Activated CD4-positive, alpha-beta memory T cell treated with anti-CD3 and anti-CD28 coated beads for 36 hours (primary cell): ENCODE measurements around the gene ABHD11. TPM values are rescaled to one million over a fixed set of nuclear protein-coding genes. Genes with fewer than 3 reads are reported as not detected.
A peak's percentile ranks its signal among the peaks of the same experiment; 100 is the strongest.
"Not testable (repeated sequence)": the region's sequence is repeated elsewhere in the genome, so short reads cannot be mapped to it uniquely, and the experiment has no call there.

ENCODE experiments used
- CTCF ChIA-PET: fragments of 350-600 bp; sonication (Branson Sonifier 250); formaldehyde crosslinking; loops from one replicate; lab custom pipeline; 2021; ENCODE audit warnings: antibody characterized with exemption, inconsistent platforms; lab: Charles Lee
- POLR2A ChIA-PET: fragments of 350-600 bp; sonication (Branson Sonifier 250); formaldehyde crosslinking; loops from one replicate; lab custom pipeline; 2021; ENCODE audit warnings: antibody characterized with exemption; lab: Charles Lee
- DNase-seq: peaks from one replicate; pipeline ENCODE4 v3.0.0-alpha.2; 2020
- H3K27ac Mint-ChIP-seq: one replicate; pipeline ENCODE4 v1.8.0; 2021; ENCODE audit warnings: mixed read lengths
- H3K27me3 Mint-ChIP-seq: one replicate; pipeline ENCODE4 v1.8.0; 2021; ENCODE audit warnings: mixed read lengths
- H3K36me3 Mint-ChIP-seq: one replicate; pipeline ENCODE4 v1.8.0; 2021; ENCODE audit warnings: mixed read lengths
- H3K4me1 Mint-ChIP-seq: one replicate; pipeline ENCODE4 v1.8.0; 2021; ENCODE audit warnings: low read depth, mixed read lengths
- H3K4me3 Mint-ChIP-seq: one replicate; pipeline ENCODE4 v1.8.0; 2021; ENCODE audit warnings: mild to moderate bottlenecking, mixed read lengths
- H3K9me3 Mint-ChIP-seq: one replicate; pipeline ENCODE4 v1.8.0; 2021; ENCODE audit warnings: mixed read lengths
- intact Hi-C: fragments of 100-400 bp; cut with micrococcal nuclease; formaldehyde crosslinking; loops from one replicate; pipeline ENCODE4 v1.15.1; 2023
- total RNA-seq, 2 experiments: library from RNA; stranded (reverse); gene quantifications; one replicate each; pipeline ENCODE4 v1.2.3, GENCODE V29; 2021

Gene ABHD11
- total RNA-seq, 2 experiments from 2014 or later, result 14.7 to 16.8 TPM

DNA sequence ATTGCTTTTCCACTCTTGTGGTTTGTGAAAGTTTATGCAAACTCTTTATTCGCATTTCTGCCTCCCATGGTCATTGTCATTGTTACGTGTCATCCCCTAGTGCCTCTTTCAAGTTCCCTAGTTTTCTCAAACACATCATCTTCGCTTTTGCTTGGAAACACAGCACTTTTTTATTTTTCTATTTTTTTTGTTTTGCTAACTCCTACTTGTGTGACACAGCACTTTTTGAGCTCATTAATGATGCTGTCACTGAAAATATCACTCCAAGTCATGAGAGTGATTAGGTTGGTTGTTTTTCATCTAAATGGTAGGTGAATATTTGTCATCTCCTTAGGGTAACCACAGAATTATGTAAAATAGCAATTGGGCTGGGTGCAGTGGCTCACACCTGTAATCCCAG, 10.7 kb downstream of the ABHD11 start:
- Mint-ChIP-seq H3K4me1 (no peaks in the 10 kb centered on the region), H3K36me3 (no peaks in the 10 kb centered on the region), H3K9me3 (no peaks in the 10 kb centered on the region), H3K4me3 (no peak overlapping the region), H3K27ac (no peak overlapping the region), H3K27me3 (peaks cover 5% of the 10 kb centered on the region)
- CTCF ChIA-PET, result interaction anchor here (0.7 to 2.6 kb wide), 2 partner anchors 17 to 121 kb away, joined by 3 to 21 read pairs; no protein-coding TSS in a partner anchor
- no peak for DNase-seq
- intact Hi-C loops, result no loop called here
- POLR2A ChIA-PET, result no interaction called here

DNA sequence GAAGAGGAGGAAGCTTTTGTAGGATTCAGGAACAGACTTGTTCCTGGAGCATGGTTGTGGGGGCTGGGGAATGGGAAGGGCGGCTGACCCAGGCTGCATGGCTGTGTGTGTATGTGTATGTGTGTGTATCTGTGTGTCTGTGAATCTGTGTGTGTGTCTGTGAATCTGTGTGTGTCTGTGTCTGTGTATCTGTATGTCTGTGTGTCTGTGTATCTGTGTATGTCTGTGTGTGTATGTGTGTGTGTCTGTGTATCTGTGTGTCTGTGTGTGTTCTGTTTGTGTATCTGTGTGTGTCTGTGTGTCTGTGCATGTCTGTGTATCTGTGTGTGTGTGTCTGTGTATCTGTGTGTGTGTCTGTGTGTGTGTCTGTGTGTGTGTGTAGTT, 12.5 kb downstream of the ABHD11 start:
- Mint-ChIP-seq H3K9me3 (no peaks in the 10 kb centered on the region), H3K4me1 (no peaks in the 10 kb centered on the region), H3K4me3 (no peak overlapping the region), H3K27me3 (peaks cover 5% of the 10 kb centered on the region), H3K36me3 (no peaks in the 10 kb centered on the region), H3K27ac (no peak overlapping the region)
- no peak for DNase-seq
- intact Hi-C loops, result no loop called here
- CTCF ChIA-PET, result interaction anchor here (0.8 to 5.1 kb wide), 14 partner anchors 9 to 139 kb away, joined by 3 to 94 read pairs (median 4); partner anchors contain the start of genes ABHD11 and VPS37D
- POLR2A ChIA-PET, result no interaction called here

DNA sequence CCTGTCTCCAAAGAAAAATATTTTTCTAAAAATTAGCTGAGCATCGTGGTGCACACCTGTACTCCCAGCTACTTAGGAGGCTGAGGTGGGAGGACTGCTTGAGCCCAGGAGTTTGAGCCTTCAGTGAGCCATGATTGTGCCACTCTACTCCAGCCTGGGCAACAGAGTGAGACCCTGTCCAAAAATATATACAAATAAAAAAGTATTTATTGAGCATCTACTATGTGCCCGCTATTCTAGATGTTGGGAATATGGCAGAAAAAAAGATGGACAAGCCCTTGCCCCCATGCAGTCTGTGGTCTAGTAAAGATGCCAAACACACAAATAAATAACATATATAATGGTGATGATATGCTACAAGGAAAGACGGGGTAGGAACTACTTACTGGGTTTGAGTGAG, 14.8 kb downstream of the ABHD11 start:
- intact Hi-C loops, result no loop called here

DNA sequence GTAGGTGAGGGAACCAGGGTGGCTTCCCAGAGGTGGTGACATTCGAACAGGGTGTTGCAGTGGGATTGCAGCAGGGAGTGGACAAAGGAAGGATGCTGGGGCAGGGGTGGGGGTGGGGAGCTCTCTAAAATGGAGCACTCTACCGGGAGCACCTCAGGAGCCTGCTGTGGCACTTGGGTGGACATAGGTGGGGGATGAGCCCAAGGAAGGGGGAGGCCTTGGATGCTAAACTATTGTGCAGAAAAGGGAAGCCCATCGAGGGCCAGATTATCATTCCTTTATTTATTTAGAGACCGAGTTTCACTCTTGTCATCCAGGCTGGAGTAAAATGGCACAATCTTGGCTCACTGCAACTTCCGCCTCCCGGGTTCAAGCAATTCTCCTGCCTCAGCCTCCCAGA, 15.8 kb downstream of the ABHD11 start:
- ChIA-PET CTCF (interaction anchor here (0.7 to 5.1 kb wide), 3 partner anchors 54 to 116 kb away, joined by 3 to 94 read pairs (median 4); no protein-coding TSS in a partner anchor), POLR2A (no interaction called here)
- H3K9me3 Mint-ChIP-seq, result no peaks in the 10 kb centered on the region
- intact Hi-C loops, result no loop called here
- DNase-seq, result no peak
- no peak overlapping the region for H3K27ac Mint-ChIP-seq
- H3K4me3 Mint-ChIP-seq, result no peak overlapping the region
- no peaks in the 10 kb centered on the region for H3K27me3 Mint-ChIP-seq
- H3K4me1 Mint-ChIP-seq, result peaks cover 9% of the 10 kb centered on the region
- no peaks in the 10 kb centered on the region for H3K36me3 Mint-ChIP-seq

More for the DNA sequence above, 14.8 kb downstream of the ABHD11 start:
- no peaks in the 10 kb centered on the region for H3K4me1 Mint-ChIP-seq
- no peak overlapping the region for H3K4me3 Mint-ChIP-seq
- peaks cover 5% of the 10 kb centered on the region for H3K27me3 Mint-ChIP-seq
- H3K9me3 Mint-ChIP-seq, result no peaks in the 10 kb centered on the region
- DNase-seq, result no peak
- CTCF ChIA-PET, result interaction anchor here (2.1 to 5.1 kb wide), 2 partner anchors 11 to 117 kb away, joined by 10 to 94 read pairs; no protein-coding TSS in a partner anchor
- POLR2A ChIA-PET, result no interaction called here
- H3K36me3 Mint-ChIP-seq, result no peaks in the 10 kb centered on the region
- H3K27ac Mint-ChIP-seq, result no peak overlapping the region

DNA sequence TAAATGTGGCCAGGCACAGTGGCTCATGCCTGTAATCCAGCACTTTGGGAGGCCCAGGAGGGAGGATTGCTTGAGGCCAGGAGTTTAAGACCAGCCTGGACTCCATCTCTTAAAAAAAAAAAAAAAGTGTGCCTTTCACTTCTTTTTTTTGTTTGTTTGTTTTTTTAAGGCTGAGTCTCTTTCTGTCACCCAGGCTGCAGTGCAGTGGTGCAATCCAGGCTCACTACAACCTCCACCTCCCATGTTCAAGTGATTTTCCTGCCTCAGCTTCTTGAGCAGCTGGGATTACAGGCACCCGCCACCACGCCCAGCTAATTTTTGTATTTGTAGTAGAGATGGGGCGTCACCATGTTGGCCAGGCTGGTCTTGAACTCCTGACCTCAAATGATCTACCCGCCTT, 16.4 kb downstream of the ABHD11 start:
- H3K27me3 Mint-ChIP-seq, H3K36me3 Mint-ChIP-seq, H3K4me3 Mint-ChIP-seq, H3K27ac Mint-ChIP-seq, H3K9me3 Mint-ChIP-seq, intact Hi-C loops, DNase-seq, POLR2A ChIA-PET: not testable (repeated sequence)
- CTCF ChIA-PET, result interaction anchor here (1.1 to 5.1 kb wide), 3 partner anchors 93 to 115 kb away, joined by 3 to 94 read pairs (median 4); no protein-coding TSS in a partner anchor
- H3K4me1 Mint-ChIP-seq, result peaks cover 15% of the 10 kb centered on the region

DNA sequence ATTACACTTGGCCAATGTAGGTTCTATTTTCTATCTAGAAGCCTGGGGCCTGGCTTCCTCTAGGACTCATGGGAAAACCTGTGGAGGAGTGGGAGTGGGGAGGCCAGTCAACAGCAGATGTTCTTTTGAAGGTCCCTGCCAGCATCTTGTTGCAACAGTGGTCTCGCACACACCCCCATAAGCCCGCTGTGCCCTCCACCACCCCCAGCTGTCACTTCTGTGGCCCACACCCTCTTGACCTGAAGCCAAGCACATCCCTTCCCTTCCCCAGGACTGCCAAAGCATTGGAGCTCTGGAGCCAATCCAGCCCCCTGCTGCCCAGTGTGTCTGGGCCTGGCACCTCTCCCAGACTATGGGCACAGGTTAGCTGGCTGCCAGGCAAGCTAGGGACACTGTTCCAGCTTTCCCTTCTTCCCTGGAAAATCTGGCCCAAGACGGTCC, 17.2 kb downstream of the ABHD11 start:
- CTCF ChIA-PET, result interaction anchor here (0.6 to 1.2 kb wide), 2 partner anchors 81 to 115 kb away, joined by 3 to 4 read pairs; no protein-coding TSS in a partner anchor
- POLR2A ChIA-PET, result no interaction called here
- H3K4me1 Mint-ChIP-seq, result peaks cover 20% of the 10 kb centered on the region
- peaks cover 2% of the 10 kb centered on the region for H3K36me3 Mint-ChIP-seq
- no peak overlapping the region for H3K27ac Mint-ChIP-seq
- no peaks in the 10 kb centered on the region for H3K9me3 Mint-ChIP-seq
- H3K27me3 Mint-ChIP-seq, result no peaks in the 10 kb centered on the region
- no peak overlapping the region for H3K4me3 Mint-ChIP-seq
- intact Hi-C loops, result no loop called here
- DNase-seq, result no peak

DNA sequence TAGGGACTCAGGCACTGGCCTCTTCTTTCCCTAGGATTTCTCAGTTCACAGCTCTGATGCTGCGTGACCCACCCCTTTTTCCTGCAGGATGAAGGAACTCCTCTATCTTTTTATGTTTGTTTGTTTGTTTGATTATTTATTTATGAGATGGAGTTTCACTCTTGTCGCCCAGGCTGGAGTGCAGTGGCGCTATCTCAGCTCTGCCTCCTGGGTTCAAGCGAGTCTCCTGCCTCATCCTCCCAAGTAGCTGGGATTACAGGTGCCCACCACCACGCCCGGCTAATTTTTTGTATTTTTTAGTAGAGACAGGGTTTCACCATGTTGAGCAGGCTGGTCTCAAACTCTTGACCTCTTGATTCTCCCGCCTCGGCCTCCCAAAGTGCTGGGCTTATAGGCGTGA, 18.2 kb downstream of the ABHD11 start:
- DNase-seq, H3K27ac Mint-ChIP-seq, POLR2A ChIA-PET, H3K27me3 Mint-ChIP-seq, intact Hi-C loops, H3K9me3 Mint-ChIP-seq, H3K36me3 Mint-ChIP-seq: not testable (repeated sequence)
- CTCF ChIA-PET, result interaction anchor here (1.2 to 2.3 kb wide), 3 partner anchors 14 to 113 kb away, joined by 3 to 12 read pairs (median 11); partner anchors contain the start of gene VPS37D
- Mint-ChIP-seq H3K4me3 (peak overlapping the region; percentile 70), H3K4me1 (peaks cover 30% of the 10 kb centered on the region)

DNA sequence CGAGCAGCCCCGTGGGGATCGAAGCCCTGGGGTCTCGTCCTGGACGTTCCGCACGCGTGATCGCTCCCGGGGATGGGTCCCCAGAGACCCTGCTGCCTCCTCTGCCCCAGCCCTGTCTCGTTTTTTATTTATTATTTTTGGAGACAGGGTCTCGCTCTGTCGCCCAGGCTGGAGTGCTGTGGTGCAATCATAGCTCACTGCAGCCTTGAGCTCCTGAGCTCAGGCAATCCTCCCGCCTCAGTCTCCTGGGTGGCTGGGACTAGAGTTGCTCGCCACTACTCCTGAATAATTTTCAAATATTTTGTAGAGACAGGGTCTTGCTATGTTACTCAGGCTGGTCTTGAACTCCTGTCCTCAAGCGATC, 18.8 kb downstream of the ABHD11 start:
- no peak for DNase-seq
- H3K4me1 Mint-ChIP-seq, result peaks cover 34% of the 10 kb centered on the region
- peak overlapping the region; percentile 15 for H3K27ac Mint-ChIP-seq
- H3K27me3 Mint-ChIP-seq, result no peaks in the 10 kb centered on the region
- H3K9me3 Mint-ChIP-seq, result no peaks in the 10 kb centered on the region
- H3K36me3 Mint-ChIP-seq, result peaks cover 6% of the 10 kb centered on the region
- H3K4me3 Mint-ChIP-seq, result peak overlapping the region; percentile 70
- ChIA-PET POLR2A (interaction anchor here (0.8 kb wide), 1 partner anchor 57 kb away, joined by 3 read pairs; no protein-coding TSS in a partner anchor), CTCF (interaction anchor here (0.6 to 2.3 kb wide), 4 partner anchors 15 to 113 kb away, joined by 3 to 12 read pairs (median 7); partner anchors contain the start of gene VPS37D)
- intact Hi-C loops, result loop anchor here (2.0 to 5.0 kb wide), 3 partner anchors 17 to 133 kb away; partner anchors contain the start of gene VPS37D

DNA sequence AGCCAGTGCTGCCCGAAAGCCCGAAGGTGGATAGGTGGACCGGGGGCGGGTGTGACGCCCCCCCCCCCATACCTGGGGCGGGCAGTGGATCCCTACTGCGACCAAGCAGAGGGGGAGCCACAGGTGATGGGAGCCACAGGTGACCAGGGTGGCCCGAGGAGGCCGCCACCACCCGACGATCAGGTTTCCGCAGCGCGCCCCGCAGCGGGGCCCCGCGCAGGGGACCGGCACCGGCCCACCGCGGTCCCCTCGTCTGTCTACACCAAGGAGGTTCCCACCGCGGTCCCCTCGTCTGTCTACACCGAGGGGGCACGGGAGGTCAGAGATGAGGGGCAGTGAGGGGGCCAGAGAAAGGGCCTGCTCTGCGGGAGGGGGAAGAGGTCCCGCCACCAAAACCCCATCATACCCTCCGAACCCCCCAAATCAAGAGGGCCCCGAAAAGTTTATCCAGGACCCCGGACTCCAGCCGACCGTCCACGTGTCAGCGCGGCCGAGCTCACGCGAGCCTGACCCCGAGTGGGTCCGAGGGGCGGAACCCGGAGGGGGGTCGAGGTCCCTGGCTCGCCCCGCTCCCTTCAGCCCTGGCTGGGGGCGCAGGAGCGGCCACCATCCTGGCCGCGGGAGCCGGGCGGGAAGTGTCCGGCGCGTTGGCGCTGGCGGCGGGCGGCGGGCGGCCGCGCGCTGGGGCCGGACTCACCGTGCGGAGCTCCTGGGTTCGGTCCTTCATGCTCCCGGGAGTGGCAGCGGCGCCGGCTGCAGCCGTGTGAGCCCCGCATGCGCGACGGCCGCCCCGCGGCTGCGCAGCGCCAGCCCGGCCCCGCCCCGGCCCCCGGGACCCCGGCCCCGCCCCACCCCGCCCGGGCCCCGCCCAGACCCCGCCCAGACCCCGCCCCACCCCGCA, 19.4 kb downstream of the ABHD11 start, which contains the start of gene STX1A:
STX1A (minus strand) TSS at position 765 of the 901 bp plus-strand sequence; CDS start at position 727, 38 bp downstream.
- Mint-ChIP-seq H3K4me3 (peak within 1 kb of the TSS; percentile 70), H3K36me3 (peaks cover 6% of the 10 kb centered on the region), H3K27me3 (no peaks in the 10 kb centered on the region), H3K9me3 (no peaks in the 10 kb centered on the region), H3K4me1 (peaks cover 34% of the 10 kb centered on the region), H3K27ac (peak within 1 kb of the TSS; percentile 62)
- intact Hi-C loops, result loop anchor here (1.0 to 5.0 kb wide), 7 partner anchors 15 to 141 kb away; partner anchors contain the start of genes ABHD11, BUD23, DNAJC30 and TBL2
- peak; percentile 81 for DNase-seq
- ChIA-PET POLR2A (interaction anchor here (0.8 kb wide), 1 partner anchor 57 kb away, joined by 3 read pairs; no protein-coding TSS in a partner anchor), CTCF (interaction anchor here (0.6 to 2.3 kb wide), 3 partner anchors 16 to 112 kb away, joined by 3 to 12 read pairs (median 11); no protein-coding TSS in a partner anchor)

DNA sequence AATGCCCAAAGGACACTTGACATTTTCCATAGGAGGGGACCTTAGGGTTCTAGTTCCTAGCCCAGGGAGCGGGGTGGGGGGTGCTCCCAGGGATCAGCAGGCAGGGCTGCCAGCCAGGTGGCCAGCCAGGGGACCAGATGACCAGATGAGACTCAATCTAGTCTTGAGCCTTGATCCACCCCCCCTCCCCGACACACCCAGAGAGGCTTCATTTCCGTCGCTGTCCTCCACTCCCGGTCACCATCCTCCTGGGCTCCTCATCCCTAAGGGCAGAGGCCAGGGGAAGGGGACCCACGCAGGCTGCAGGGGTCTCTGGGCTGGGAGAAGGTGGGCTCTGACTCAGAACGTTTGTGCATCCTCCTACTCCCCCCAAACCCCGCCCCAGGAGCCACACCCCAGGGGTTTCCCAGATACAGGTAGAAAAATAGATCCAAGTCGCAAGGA, 20.1 kb downstream of the ABHD11 start:
- ChIA-PET CTCF (interaction anchor here (1.0 to 3.3 kb wide), 3 partner anchors 17 to 111 kb away, joined by 5 to 20 read pairs (median 10); no protein-coding TSS in a partner anchor), POLR2A (interaction anchor here (2.0 to 3.6 kb wide), 2 partner anchors 15 to 20 kb away, joined by 7 to 18 read pairs; partner anchors contain the start of gene ABHD11)
- intact Hi-C loops, result loop anchor here (1.0 to 5.0 kb wide), 7 partner anchors 16 to 140 kb away; partner anchors contain the start of genes ABHD11, BUD23, DNAJC30 and TBL2

DNA sequence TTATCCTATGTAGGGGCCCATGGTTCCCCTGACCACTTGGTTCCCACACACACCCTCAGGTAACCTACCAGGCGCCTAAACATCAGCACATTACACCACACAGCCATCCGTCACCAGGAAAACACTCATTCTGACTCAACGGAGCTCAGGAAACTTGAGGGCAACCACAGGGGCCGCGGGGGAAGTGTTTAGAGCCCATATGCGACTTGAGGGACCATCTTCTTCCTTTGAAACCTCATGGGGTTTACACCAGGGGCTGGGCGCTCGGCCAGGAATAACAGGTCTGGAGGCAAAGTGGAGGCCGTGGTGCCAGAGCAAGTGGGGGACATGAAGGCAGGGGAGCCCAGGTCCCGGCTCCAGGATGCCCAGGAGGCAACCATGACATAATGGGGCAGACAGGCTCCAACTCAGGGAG, 20.6 kb downstream of the ABHD11 start:
- intact Hi-C loops, result loop anchor here (1.0 to 5.0 kb wide), 7 partner anchors 15 to 140 kb away; partner anchors contain the start of genes ABHD11, BUD23, DNAJC30 and TBL2
- Mint-ChIP-seq H3K27me3 (no peaks in the 10 kb centered on the region), H3K4me3 (peak overlapping the region; percentile 68), H3K27ac (peak overlapping the region; percentile 62), H3K9me3 (no peaks in the 10 kb centered on the region), H3K4me1 (peaks cover 36% of the 10 kb centered on the region), H3K36me3 (peaks cover 6% of the 10 kb centered on the region)
- POLR2A ChIA-PET, result interaction anchor here (2.0 to 3.6 kb wide), 2 partner anchors 14 to 20 kb away, joined by 7 to 18 read pairs; partner anchors contain the start of gene ABHD11
- peak; percentile 91 for DNase-seq
- CTCF ChIA-PET, result interaction anchor here (1.0 to 3.3 kb wide), 3 partner anchors 17 to 111 kb away, joined by 5 to 20 read pairs (median 10); no protein-coding TSS in a partner anchor

More for the DNA sequence above, 20.1 kb downstream of the ABHD11 start:
- H3K4me3 Mint-ChIP-seq, result peak overlapping the region; percentile 68
- H3K9me3 Mint-ChIP-seq, result no peaks in the 10 kb centered on the region
- peak overlapping the region; percentile 62 for H3K27ac Mint-ChIP-seq
- peaks cover 34% of the 10 kb centered on the region for H3K4me1 Mint-ChIP-seq
- H3K36me3 Mint-ChIP-seq, result peaks cover 6% of the 10 kb centered on the region
- peak; percentile 56 for DNase-seq
- H3K27me3 Mint-ChIP-seq, result no peaks in the 10 kb centered on the region
